ENCODE data around the gene C1orf105. TPM values are rescaled to one million over a fixed set of nuclear protein-coding genes. Genes with fewer than 3 reads are reported as not detected.

The C1orf105 gene
- total and polyA plus RNA-seq, 2 of the 13 experiments (the other 11 are each of a cell fraction or from before 2014, with no cell fraction given) = 0.15 to 0.45 TPM

DNA sequence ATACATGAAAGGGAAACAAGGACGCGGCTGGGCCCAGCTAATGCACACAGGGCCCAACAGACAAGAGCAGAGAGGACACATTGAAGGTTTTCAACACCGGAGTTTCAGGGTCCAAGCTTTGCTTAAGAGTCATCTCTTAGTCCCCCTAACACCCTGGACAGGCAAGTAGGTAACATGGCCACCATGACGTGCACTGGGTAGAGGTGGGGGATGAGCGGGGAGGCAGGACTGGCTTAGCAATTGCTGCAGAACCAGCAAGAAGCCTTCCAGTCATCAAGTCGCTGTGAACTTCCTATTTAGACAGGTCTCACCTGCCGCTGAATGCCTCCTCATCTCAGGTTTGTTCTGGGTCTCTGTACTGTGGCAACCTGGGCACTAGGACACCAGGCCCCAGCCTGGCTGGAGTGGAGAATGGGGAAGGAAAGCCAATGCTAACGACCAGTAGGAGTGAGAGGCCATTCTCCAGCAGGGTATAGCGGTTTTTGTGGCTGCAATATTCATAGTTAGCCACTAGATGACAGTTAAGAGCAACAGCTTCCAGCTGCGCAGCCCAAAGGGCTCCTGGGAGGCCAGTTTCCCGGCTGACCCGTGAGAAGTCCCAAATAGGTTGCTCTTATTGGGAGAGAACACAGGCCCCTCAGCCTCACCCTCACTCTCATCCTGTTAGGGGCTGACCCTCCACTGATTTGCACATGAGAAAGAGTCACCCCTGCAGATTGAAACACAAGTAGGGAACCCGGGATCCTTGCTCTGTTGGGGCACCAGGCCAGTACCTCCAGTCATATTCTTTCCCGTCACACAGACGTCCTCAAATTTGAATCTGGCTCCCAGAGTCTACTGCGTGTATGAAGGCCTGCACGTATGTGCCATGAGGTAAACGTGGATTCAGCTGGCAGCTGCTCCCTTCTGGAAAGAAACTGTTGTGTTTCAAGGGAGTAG, 29.4 kb downstream of the C1orf105 start (continued):
- TF ChIP-seq ATF7 (IDR thresholded peaks at IDR 0.05) (no peak), ATF7 (CRISPR knock-in tag; IDR thresholded peaks at IDR 0.05) (0 out of 2 replicates have a peak, but pooled peaks have one; percentile 31), JUNB (CRISPR knock-in tag; IDR thresholded peaks at IDR 0.05; ENCODE audit: borderline replicate concordance) (peak; percentile 33; the same call in 1 of the 2 replicates), ZNF460 (CRISPR knock-in tag; IDR thresholded peaks at IDR 0.05; ENCODE audit: borderline replicate concordance) (no peak), ZNF44 (CRISPR knock-in tag; IDR thresholded peaks at IDR 0.05) (peak; percentile 72; the same call in 1 of the 2 replicates), SP140L (CRISPR knock-in tag; IDR thresholded peaks at IDR 0.05; ENCODE audit: borderline replicate concordance) (no peak), ZFP36 (IDR thresholded peaks at IDR 0.05; ENCODE audit: borderline replicate concordance, low read depth, low read length, partially characterized antibody) (no peak), SAP130 (CRISPR knock-in tag; IDR thresholded peaks at IDR 0.05; ENCODE audit: low read depth) (no peak), SKI (IDR thresholded peaks at IDR 0.05; ENCODE audit: partially characterized antibody) (no peak), ZNF83 (CRISPR knock-in tag; IDR thresholded peaks at IDR 0.05; ENCODE audit: borderline replicate concordance) (no peak), THAP9 (CRISPR knock-in tag; IDR thresholded peaks at IDR 0.05; ENCODE audit: borderline replicate concordance) (peak; percentile 79; the same call in 1 of the 2 replicates), SRF (IDR thresholded peaks at IDR 0.05; ENCODE audit: low read depth, low read length) (no peak), NR1H2 (CRISPR knock-in tag; IDR thresholded peaks at IDR 0.05; ENCODE audit: borderline replicate concordance, low read depth) (no peak), BRD4 (CRISPR knock-in tag; IDR thresholded peaks at IDR 0.05) (0 out of 2 replicates have a peak, but pooled peaks have one; percentile 24), SALL1 (CRISPR knock-in tag; IDR thresholded peaks at IDR 0.05) (peak; percentile 73; the same call in 1 of the 2 replicates), AHR (CRISPR knock-in tag; IDR thresholded peaks at IDR 0.05) (no peak), PHF20 (CRISPR knock-in tag; IDR thresholded peaks at IDR 0.05) (peak; percentile 49)
- TF ChIP-seq, protein P1, sequence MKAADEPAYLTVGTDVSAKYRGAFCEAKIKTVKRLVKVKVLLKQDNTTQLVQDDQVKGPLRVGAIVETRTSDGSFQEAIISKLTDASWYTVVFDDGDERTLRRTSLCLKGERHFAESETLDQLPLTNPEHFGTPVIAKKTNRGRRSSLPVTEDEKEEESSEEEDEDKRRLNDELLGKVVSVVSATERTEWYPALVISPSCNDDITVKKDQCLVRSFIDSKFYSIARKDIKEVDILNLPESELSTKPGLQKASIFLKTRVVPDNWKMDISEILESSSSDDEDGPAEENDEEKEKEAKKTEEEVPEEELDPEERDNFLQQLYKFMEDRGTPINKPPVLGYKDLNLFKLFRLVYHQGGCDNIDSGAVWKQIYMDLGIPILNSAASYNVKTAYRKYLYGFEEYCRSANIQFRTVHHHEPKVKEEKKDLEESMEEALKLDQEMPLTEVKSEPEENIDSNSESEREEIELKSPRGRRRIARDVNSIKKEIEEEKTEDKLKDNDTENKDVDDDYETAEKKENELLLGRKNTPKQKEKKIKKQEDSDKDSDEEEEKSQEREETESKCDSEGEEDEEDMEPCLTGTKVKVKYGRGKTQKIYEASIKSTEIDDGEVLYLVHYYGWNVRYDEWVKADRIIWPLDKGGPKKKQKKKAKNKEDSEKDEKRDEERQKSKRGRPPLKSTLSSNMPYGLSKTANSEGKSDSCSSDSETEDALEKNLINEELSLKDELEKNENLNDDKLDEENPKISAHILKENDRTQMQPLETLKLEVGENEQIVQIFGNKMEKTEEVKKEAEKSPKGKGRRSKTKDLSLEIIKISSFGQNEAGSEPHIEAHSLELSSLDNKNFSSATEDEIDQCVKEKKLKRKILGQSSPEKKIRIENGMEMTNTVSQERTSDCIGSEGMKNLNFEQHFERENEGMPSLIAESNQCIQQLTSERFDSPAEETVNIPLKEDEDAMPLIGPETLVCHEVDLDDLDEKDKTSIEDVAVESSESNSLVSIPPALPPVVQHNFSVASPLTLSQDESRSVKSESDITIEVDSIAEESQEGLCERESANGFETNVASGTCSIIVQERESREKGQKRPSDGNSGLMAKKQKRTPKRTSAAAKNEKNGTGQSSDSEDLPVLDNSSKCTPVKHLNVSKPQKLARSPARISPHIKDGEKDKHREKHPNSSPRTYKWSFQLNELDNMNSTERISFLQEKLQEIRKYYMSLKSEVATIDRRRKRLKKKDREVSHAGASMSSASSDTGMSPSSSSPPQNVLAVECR (CRISPR knock-in tag; IDR thresholded peaks at IDR 0.05; ENCODE audit: borderline replicate concordance) = peak; percentile 16; the same call in 1 of the 2 replicates
- TF ChIP-seq, protein P2, sequence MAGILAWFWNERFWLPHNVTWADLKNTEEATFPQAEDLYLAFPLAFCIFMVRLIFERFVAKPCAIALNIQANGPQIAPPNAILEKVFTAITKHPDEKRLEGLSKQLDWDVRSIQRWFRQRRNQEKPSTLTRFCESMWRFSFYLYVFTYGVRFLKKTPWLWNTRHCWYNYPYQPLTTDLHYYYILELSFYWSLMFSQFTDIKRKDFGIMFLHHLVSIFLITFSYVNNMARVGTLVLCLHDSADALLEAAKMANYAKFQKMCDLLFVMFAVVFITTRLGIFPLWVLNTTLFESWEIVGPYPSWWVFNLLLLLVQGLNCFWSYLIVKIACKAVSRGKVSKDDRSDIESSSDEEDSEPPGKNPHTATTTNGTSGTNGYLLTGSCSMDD (CRISPR knock-in tag; IDR thresholded peaks at IDR 0.05) = no peak
- TF ChIP-seq, protein P3, sequence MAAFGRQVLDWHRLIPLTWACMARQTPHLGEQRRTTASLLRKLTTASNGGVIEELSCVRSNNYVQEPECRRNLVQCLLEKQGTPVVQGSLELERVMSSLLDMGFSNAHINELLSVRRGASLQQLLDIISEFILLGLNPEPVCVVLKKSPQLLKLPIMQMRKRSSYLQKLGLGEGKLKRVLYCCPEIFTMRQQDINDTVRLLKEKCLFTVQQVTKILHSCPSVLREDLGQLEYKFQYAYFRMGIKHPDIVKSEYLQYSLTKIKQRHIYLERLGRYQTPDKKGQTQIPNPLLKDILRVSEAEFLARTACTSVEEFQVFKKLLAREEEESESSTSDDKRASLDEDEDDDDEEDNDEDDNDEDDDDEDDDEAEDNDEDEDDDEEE (CRISPR knock-in tag; IDR thresholded peaks at IDR 0.05) = no peak

Measured in HepG2 (cell line).